ENCODE data around the gene AMBRA1. TPM values are rescaled to one million over a fixed set of nuclear protein-coding genes. Genes with fewer than 3 reads are reported as not detected.

AMBRA1 gene
- polyA plus RNA-seq, 1 of the 3 experiments (the other 2 are of a cell fraction) = 10.4 TPM

DNA sequence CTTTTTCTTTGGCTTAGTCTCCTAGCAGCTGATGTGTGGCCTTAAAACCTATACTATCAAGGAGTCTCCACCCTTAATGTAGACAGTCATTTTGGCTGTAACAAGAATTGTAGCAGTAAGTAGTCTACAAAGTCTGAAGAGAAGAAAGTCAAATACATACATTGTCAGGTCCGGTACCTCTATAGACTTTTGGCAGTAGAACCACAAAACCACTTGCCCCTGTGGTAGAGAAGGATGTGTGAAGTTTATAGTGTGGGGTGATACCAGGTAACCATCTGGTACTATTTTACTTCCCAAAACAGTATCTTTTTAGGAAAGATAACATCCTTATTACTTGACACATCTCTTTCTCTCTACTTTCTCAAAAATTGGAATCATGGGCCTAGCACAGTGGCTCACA, 38.7 kb upstream of the AMBRA1 start:
- no peak for TF ChIP-seq NRF1 (IDR thresholded peaks at IDR 0.05; ENCODE audit: low read depth, low read length)
- no peak for TF ChIP-seq TCF12 (IDR thresholded peaks at IDR 0.05)
- TF ChIP-seq, protein P1, sequence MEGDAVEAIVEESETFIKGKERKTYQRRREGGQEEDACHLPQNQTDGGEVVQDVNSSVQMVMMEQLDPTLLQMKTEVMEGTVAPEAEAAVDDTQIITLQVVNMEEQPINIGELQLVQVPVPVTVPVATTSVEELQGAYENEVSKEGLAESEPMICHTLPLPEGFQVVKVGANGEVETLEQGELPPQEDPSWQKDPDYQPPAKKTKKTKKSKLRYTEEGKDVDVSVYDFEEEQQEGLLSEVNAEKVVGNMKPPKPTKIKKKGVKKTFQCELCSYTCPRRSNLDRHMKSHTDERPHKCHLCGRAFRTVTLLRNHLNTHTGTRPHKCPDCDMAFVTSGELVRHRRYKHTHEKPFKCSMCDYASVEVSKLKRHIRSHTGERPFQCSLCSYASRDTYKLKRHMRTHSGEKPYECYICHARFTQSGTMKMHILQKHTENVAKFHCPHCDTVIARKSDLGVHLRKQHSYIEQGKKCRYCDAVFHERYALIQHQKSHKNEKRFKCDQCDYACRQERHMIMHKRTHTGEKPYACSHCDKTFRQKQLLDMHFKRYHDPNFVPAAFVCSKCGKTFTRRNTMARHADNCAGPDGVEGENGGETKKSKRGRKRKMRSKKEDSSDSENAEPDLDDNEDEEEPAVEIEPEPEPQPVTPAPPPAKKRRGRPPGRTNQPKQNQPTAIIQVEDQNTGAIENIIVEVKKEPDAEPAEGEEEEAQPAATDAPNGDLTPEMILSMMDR (IDR thresholded peaks at IDR 0.05) = no peak
- no peak for TF ChIP-seq JUND (IDR thresholded peaks at IDR 0.05)
- no peak for TF ChIP-seq SIN3A (IDR thresholded peaks at IDR 0.05; ENCODE audit: borderline replicate concordance, low read depth, low read length)
- TF ChIP-seq MEF2A (IDR thresholded peaks at IDR 0.05; ENCODE audit: borderline replicate concordance, low read depth) = no peak
- TF ChIP-seq FOXJ3 (CRISPR knock-in tag; IDR thresholded peaks at IDR 0.05) = no peak
- Histone ChIP-seq H3K27me3 (ENCODE audit: insufficient read depth) (no peaks in the 10 kb centered on the region), H4K20me1 (ENCODE audit: insufficient read depth) (no peaks in the 10 kb centered on the region), H3K9me2 (no peaks in the 10 kb centered on the region), H2AFZ (ENCODE audit: low read depth) (no peak overlapping the region), H3K79me2 (ENCODE audit: insufficient read depth) (peaks cover 19% of the 10 kb centered on the region; the same call in 1 of the 2 replicates), H3F3A (replicated peaks; ENCODE audit: insufficient read depth) (peaks cover 10% of the 10 kb centered on the region), H3K4me3 (ENCODE audit: low read depth in 2 of 2, low read length in 1 of 2) (no peak overlapping the region), H3K4me2 (no peak overlapping the region), H3K36me3 (replicated peaks in 1 of 2; ENCODE audit: control insufficient read depth in 1 of 2, insufficient read depth in 2 of 2, low read length in 1 of 2) (peaks cover 16 to 30% of the 10 kb centered on the region in 2 experiments), H3K27ac (ENCODE audit: low read depth in 2 of 2, low read length in 1 of 2) (no peak overlapping the region), H3K9me3 (no peaks in the 10 kb centered on the region), H3K4me1 (ENCODE audit: control insufficient read depth in 1 of 2, insufficient read depth in 2 of 2, low read depth in 1 of 2, low read length in 1 of 2) (no peaks in the 10 kb centered on the region), H3K9ac (no peak overlapping the region)
- POLR2A ChIA-PET = no interaction called here
- no peak for DNase-seq
- CTCF ChIA-PET = interaction anchor here (0.7 kb wide), 1 partner anchor 14 kb away, joined by 3 read pairs; no protein-coding TSS in a partner anchor
- 100% methylated on average over 1 of the region's 1 CpG for WGBS (ENCODE audit: low lambda C conversion rate)

DNA sequence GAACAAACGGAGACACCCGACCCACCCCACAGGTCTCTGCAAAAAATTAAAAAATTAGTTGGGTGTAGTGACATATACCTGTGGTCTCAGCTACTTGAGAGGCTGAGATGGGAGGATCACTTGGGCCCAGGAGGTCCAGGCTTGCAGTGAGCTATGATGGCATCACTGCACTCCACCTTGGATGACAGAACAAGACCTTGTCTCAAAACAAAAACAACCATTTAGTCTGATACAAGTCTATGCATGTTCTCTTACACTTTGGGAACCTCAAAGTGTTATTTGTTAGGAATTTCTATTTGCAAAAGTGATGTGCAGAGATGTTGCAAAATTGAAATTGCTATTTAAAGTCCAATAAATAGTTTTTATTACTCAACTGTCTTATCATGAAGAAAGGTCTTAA, 37.9 kb upstream of the AMBRA1 start:
- Histone ChIP-seq H3K9me2 (no peaks in the 10 kb centered on the region), H3K79me2 (ENCODE audit: insufficient read depth) (peaks cover 18% of the 10 kb centered on the region; the same call in 1 of the 2 replicates), H3K27me3 (ENCODE audit: insufficient read depth) (no peaks in the 10 kb centered on the region), H3K4me2 (no peak overlapping the region), H3K4me3 (ENCODE audit: low read depth in 2 of 2, low read length in 1 of 2) (no peak overlapping the region), H3K9ac (no peak overlapping the region), H2AFZ (ENCODE audit: low read depth) (no peak overlapping the region), H3K9me3 (no peaks in the 10 kb centered on the region), H3F3A (replicated peaks; ENCODE audit: insufficient read depth) (peaks cover 10% of the 10 kb centered on the region), H3K36me3 (replicated peaks in 1 of 2; ENCODE audit: control insufficient read depth in 1 of 2, insufficient read depth in 2 of 2, low read length in 1 of 2) (peaks cover 16 to 33% of the 10 kb centered on the region in 2 experiments), H3K27ac (ENCODE audit: low read depth in 2 of 2, low read length in 1 of 2) (no peak overlapping the region), H3K4me1 (ENCODE audit: control insufficient read depth in 1 of 2, insufficient read depth in 2 of 2, low read depth in 1 of 2, low read length in 1 of 2) (no peaks in the 10 kb centered on the region), H4K20me1 (ENCODE audit: insufficient read depth) (no peaks in the 10 kb centered on the region)
- no peak for DNase-seq
- ChIA-PET POLR2A (no interaction called here), CTCF (interaction anchor here (0.7 to 2.1 kb wide), 3 partner anchors 13 to 25 kb away, joined by 3 to 7 read pairs (median 3); partner anchors contain the start of gene ATG13)
- TF ChIP-seq, protein P2, sequence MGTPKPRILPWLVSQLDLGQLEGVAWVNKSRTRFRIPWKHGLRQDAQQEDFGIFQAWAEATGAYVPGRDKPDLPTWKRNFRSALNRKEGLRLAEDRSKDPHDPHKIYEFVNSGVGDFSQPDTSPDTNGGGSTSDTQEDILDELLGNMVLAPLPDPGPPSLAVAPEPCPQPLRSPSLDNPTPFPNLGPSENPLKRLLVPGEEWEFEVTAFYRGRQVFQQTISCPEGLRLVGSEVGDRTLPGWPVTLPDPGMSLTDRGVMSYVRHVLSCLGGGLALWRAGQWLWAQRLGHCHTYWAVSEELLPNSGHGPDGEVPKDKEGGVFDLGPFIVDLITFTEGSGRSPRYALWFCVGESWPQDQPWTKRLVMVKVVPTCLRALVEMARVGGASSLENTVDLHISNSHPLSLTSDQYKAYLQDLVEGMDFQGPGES (IDR thresholded peaks at IDR 0.05; ENCODE audit: low read depth, low read length) = no peak
- TF ChIP-seq RAD21 (IDR thresholded peaks at IDR 0.05; ENCODE audit: low read length) = no peak
- no peak for TF ChIP-seq ELF1 (IDR thresholded peaks at IDR 0.05)
- TF ChIP-seq, protein P3, sequence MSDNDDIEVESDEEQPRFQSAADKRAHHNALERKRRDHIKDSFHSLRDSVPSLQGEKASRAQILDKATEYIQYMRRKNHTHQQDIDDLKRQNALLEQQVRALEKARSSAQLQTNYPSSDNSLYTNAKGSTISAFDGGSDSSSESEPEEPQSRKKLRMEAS (IDR thresholded peaks at IDR 0.05; ENCODE audit: low read depth) = no peak
- TF ChIP-seq RXRA (IDR thresholded peaks at IDR 0.05; ENCODE audit: borderline replicate concordance, low read depth) = no peak
- TF ChIP-seq TAF1 (IDR thresholded peaks at IDR 0.05; ENCODE audit: borderline replicate concordance, low read depth, low read length) = no peak
- no peak for TF ChIP-seq EP300 (IDR thresholded peaks at IDR 0.05; ENCODE audit: borderline replicate concordance in 1 of 2, low read depth in 1 of 2, low read length in 1 of 2)
- TF ChIP-seq SIN3A (IDR thresholded peaks at IDR 0.05; ENCODE audit: borderline replicate concordance, low read depth, low read length) = no peak
- TF ChIP-seq CHD2 (IDR thresholded peaks at IDR 0.05; ENCODE audit: low read length, partially characterized antibody) = no peak
- TF ChIP-seq NRF1 (IDR thresholded peaks at IDR 0.05; ENCODE audit: low read depth, low read length) = no peak
- no peak for TF ChIP-seq NFIC (IDR thresholded peaks at IDR 0.05; ENCODE audit: borderline replicate concordance)
- TF ChIP-seq FOXM1 (IDR thresholded peaks at IDR 0.05; ENCODE audit: low read depth) = no peak
- TF ChIP-seq GABPA (IDR thresholded peaks at IDR 0.05; ENCODE audit: low read depth) = no peak
- TF ChIP-seq, protein P4, sequence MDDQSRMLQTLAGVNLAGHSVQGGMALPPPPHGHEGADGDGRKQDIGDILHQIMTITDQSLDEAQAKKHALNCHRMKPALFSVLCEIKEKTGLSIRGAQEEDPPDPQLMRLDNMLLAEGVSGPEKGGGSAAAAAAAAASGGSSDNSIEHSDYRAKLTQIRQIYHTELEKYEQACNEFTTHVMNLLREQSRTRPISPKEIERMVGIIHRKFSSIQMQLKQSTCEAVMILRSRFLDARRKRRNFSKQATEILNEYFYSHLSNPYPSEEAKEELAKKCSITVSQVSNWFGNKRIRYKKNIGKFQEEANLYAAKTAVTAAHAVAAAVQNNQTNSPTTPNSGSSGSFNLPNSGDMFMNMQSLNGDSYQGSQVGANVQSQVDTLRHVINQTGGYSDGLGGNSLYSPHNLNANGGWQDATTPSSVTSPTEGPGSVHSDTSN (IDR thresholded peaks at IDR 0.05) = no peak
- WGBS (ENCODE audit: low lambda C conversion rate) = 97% methylated on average over 2 of the region's 2 CpGs
